DMS79 (cell line): ENCODE results near the gene DOCK7.

ENCODE experiments used
- DNase-seq: peaks from one replicate; lab custom pipeline; 2025; lab: John Stamatoyannopoulos, UW

DOCK7 gene

GRCh38 chr1:62407398-62408009 is 280.7 kb downstream of the DOCK7 start:
- DNase-seq, result no peak

DNA sequence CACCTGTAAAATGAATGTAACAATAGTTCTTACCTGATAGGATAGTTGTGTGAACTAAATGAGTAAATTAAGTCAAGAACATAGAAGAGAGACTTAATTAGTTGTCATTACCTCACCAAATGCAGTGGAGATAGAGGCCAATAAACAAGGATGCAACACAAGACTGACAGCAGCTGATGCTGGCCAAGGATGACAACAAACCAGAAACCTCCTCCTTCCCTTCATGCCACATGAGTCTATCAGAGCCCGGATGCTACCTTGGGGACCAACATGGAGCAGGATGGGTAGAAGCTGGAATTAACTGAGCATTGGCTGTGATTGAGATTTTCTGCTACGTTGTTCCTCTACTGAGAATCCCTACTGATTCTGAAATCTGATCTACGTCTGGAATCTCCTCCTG is 281.6 kb downstream of the DOCK7 start:
- no peak for DNase-seq

DNA sequence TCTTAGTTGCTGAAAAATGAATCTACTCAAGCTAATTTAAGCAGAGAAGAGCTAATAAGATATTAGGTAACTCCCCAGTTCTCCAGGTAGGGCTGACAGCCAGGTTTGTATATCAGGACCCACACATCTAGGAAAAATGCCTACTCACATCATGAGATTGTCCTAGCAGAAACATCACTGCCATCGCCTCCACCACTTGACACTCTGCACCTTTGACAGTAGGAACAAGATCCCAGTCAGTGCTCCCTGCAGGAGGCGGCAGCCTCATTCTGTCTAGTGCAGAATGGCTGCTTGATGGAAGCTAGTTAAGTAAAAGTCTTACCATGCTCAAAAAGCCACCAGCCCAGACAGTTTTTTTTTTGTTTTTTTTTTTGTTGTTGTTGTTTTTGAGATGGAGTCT is 282.9 kb downstream of the DOCK7 start:
- DNase-seq, result no peak
